OCI-LY1 (cell line): Measurements from ENCODE around the gene BLOC1S1.

Experiments
- EZH2 ChIP-seq: fragments of 200-600 bp; sonication (generic), shearing (Covaris generic); IDR thresholded peaks from 2 replicates; pipeline ENCODE4 v1.8.0; 2017; ENCODE audit warnings: borderline replicate concordance, mixed run types, mild to moderate bottlenecking, antibody characterized with exemption, low read length, moderate library complexity, mixed read lengths
- TF ChIP-seq, protein P1 (sequence below): fragments of 200-600 bp; sonication (generic), shearing (Covaris generic); IDR thresholded peaks from 2 replicates; pipeline ENCODE4 v1.5.1; 2017; ENCODE audit warnings: mild to moderate bottlenecking, antibody characterized with exemption, low read length, moderate library complexity, mixed read lengths

GRCh38 chr12:55702861-55703260, 13.0 kb upstream of the BLOC1S1 start:
- TF ChIP-seq, protein P1, sequence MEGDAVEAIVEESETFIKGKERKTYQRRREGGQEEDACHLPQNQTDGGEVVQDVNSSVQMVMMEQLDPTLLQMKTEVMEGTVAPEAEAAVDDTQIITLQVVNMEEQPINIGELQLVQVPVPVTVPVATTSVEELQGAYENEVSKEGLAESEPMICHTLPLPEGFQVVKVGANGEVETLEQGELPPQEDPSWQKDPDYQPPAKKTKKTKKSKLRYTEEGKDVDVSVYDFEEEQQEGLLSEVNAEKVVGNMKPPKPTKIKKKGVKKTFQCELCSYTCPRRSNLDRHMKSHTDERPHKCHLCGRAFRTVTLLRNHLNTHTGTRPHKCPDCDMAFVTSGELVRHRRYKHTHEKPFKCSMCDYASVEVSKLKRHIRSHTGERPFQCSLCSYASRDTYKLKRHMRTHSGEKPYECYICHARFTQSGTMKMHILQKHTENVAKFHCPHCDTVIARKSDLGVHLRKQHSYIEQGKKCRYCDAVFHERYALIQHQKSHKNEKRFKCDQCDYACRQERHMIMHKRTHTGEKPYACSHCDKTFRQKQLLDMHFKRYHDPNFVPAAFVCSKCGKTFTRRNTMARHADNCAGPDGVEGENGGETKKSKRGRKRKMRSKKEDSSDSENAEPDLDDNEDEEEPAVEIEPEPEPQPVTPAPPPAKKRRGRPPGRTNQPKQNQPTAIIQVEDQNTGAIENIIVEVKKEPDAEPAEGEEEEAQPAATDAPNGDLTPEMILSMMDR, result no peak
- no peak for TF ChIP-seq EZH2
